HEK293T (cell line): Measurements from ENCODE around the gene OTOA.
"Not testable (repeated sequence)": the region's sequence is repeated elsewhere in the genome, so short reads cannot be mapped to it uniquely, and the experiment has no call there.

Experiments used
- CTCF ChIA-PET: fragments of 350-600 bp; formaldehyde crosslinking; extraction: SDS; loops from one replicate; lab custom pipeline; 2021; ENCODE audit warnings: antibody characterized with exemption, inconsistent platforms; lab: Yijun Ruan, JAX
- POLR2A ChIA-PET: fragments of 350-600 bp; formaldehyde crosslinking; extraction: SDS; loops from one replicate; lab custom pipeline; 2020; ENCODE audit warnings: antibody characterized with exemption, inconsistent platforms; lab: Yijun Ruan, JAX
- DNase-seq: peaks from one replicate; pipeline ENCODE4 v3.0.0; 2012; ENCODE audit warnings: mixed read lengths; ENCODE audit errors: extremely low spot score
- ARNT ChIP-seq: fragments of 450-650 bp; IDR thresholded peaks from 2 replicates; pipeline ENCODE4 v1.6.1; 2017; ENCODE audit warnings: mild to moderate bottlenecking
- BHLHE40 ChIP-seq: fragments of 450-650 bp; IDR thresholded peaks from 2 replicates; pipeline ENCODE4 v1.6.1; 2016; ENCODE audit warnings: mild to moderate bottlenecking, moderate library complexity, borderline replicate concordance
- CTBP1 ChIP-seq: fragments of 450-650 bp; IDR thresholded peaks from 2 replicates; pipeline ENCODE4 v1.6.1; 2016; ENCODE audit warnings: borderline replicate concordance
- ELF4 ChIP-seq: fragments of 450-650 bp; IDR thresholded peaks from 2 replicates; pipeline ENCODE4 v1.6.1; 2017; ENCODE audit warnings: antibody characterized with exemption
- FOXA1 ChIP-seq: fragments of 450-650 bp; IDR thresholded peaks from 2 replicates; pipeline ENCODE4 v1.6.1; 2016; ENCODE audit warnings: mild to moderate bottlenecking
- FOXK2 ChIP-seq: fragments of 450-650 bp; IDR thresholded peaks from 2 replicates; pipeline ENCODE4 v1.6.1; 2016; ENCODE audit warnings: mild to moderate bottlenecking
- FOXM1 ChIP-seq: fragments of 450-650 bp; IDR thresholded peaks from 2 replicates; pipeline ENCODE4 v1.6.1; 2017; ENCODE audit warnings: mild to moderate bottlenecking, borderline replicate concordance
- HDGF ChIP-seq: fragments of 450-650 bp; IDR thresholded peaks from 2 replicates; pipeline ENCODE4 v1.6.1; 2017; ENCODE audit warnings: antibody characterized with exemption, borderline replicate concordance
- L3MBTL2 ChIP-seq: fragments of 450-650 bp; conservative IDR thresholded peaks from 2 replicates; pipeline ENCODE4 v1.6.1; 2016; ENCODE audit warnings: mild to moderate bottlenecking
- LEF1 ChIP-seq: fragments of 450-650 bp; IDR thresholded peaks from 2 replicates; pipeline ENCODE4 v1.6.1; 2017; ENCODE audit warnings: mild to moderate bottlenecking, borderline replicate concordance
- NFRKB ChIP-seq: fragments of 450-650 bp; IDR thresholded peaks from 2 replicates; pipeline ENCODE4 v1.6.1; 2016; ENCODE audit warnings: mild to moderate bottlenecking, moderate library complexity
- SP1 ChIP-seq: fragments of 450-650 bp; IDR thresholded peaks from 2 replicates; pipeline ENCODE4 v1.6.1; 2017
- SUZ12 ChIP-seq: fragments of 450-650 bp; IDR thresholded peaks from 2 replicates; pipeline ENCODE4 v1.6.1; 2016; ENCODE audit warnings: mild to moderate bottlenecking
- TARDBP ChIP-seq: fragments of 450-650 bp; IDR thresholded peaks from 2 replicates; pipeline ENCODE4 v1.6.1; 2016
- ZNF384 ChIP-seq: fragments of 450-650 bp; IDR thresholded peaks from 2 replicates; pipeline ENCODE4 v1.6.1; 2016
- TF ChIP-seq, protein P1 (sequence below): fragments of 450-650 bp; IDR thresholded peaks from 2 replicates; pipeline ENCODE4 v1.6.1; 2016

OTOA gene

DNA sequence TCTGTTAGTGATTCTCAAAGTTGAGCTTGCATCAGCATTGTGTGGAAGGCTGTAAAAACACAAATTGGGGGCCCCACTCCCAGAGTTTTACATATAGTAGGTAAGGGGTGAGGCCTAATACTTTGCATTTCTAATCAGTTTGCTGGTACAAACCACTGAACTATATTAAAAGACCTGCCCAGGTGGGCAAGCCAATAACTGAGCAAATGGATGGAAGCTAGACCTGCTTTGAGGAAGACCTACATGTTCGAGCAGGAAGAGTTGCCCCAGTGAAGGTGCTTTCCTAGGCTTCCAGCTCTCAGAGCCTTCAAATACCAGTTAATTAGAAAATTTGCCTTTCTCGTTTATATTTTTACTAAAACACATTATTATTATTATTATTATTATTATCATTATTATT, 56.8 kb downstream of the OTOA start:
- POLR2A ChIA-PET, result no interaction called here
- DNase-seq, result no peak
- TF ChIP-seq ELF4 (no peak), CTBP1 (no peak), SUZ12 (no peak), BHLHE40 (no peak), TARDBP (no peak), L3MBTL2 (no peak), LEF1 (no peak), FOXK2 (no peak), HDGF (no peak), FOXM1 (no peak), ZNF384 (no peak), ARNT (no peak), SP1 (no peak), NFRKB (no peak), FOXA1 (no peak)
- TF ChIP-seq, protein P1, sequence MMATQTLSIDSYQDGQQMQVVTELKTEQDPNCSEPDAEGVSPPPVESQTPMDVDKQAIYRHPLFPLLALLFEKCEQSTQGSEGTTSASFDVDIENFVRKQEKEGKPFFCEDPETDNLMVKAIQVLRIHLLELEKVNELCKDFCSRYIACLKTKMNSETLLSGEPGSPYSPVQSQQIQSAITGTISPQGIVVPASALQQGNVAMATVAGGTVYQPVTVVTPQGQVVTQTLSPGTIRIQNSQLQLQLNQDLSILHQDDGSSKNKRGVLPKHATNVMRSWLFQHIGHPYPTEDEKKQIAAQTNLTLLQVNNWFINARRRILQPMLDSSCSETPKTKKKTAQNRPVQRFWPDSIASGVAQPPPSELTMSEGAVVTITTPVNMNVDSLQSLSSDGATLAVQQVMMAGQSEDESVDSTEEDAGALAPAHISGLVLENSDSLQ, result no peak
- CTCF ChIA-PET, result interaction anchor here (0.8 kb wide), 1 partner anchor 63 kb away, joined by 3 read pairs; no protein-coding TSS in a partner anchor

DNA sequence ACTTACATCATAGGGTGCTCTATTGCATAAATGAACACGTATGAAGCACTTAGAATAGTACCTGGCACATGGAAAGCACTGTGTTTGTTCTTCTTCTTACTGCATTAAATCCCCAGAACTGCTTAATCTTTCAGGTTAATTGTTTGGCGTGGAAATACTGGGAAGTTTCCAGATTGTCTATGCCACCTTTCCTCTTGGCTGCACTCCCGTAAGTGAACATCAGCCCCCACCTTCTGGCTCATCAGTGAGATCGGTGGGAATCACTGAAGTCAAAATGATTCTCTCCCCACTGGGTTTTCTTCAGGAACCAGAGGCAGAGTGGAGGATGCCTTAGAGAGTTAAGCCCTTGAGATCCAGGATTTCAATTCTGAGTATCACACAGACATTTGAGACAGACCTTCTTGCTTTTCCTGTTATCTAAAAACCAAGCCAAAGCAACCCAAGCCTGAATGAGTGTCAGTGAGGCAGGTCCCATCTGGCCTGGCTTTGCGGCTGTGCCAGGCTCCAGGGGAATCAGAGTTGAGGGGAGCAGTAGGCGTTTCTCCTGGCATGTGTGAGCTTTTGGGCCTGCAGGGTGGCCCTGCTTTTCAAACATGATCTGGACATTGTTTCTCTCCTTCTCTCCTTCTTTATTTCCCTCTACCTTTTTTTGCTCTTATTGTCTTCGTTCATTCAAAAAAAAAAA, 59.1 kb downstream of the OTOA start:
- ChIA-PET CTCF (interaction anchor here (1.0 kb wide), 1 partner anchor 14 kb away, joined by 4 read pairs; no protein-coding TSS in a partner anchor), POLR2A (no interaction called here)
- no peak for TF ChIP-seq CTBP1
- TF ChIP-seq BHLHE40, result no peak
- TF ChIP-seq NFRKB, result no peak
- no peak for TF ChIP-seq ARNT
- TF ChIP-seq FOXM1, result no peak
- TF ChIP-seq, protein P1, result no peak
- TF ChIP-seq ELF4, result no peak
- no peak for TF ChIP-seq SUZ12
- no peak for TF ChIP-seq HDGF
- TF ChIP-seq LEF1, result no peak
- no peak for TF ChIP-seq L3MBTL2
- no peak for TF ChIP-seq TARDBP
- TF ChIP-seq ZNF384, result no peak
- no peak for TF ChIP-seq SP1
- TF ChIP-seq FOXA1, result no peak
- TF ChIP-seq FOXK2, result no peak
- no peak for DNase-seq

DNA sequence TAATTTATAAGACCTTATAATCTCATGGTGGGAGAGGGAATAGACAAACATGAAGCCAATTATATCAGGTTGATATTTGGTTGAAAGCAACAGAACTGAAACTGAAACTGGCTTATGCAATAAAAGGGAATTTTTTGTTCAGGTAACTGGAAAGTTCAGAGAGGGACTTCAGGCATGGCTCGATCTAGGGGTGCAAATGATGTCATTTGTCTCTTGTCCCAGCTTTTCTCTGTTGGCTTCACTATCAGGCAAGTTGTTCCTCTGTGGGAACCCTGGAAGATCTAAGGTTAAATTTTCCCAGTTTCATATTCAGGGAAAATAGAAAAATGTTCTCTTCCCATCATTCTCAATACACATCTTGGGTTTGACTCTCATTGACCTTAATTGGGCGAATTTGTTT, 59.8 kb downstream of the OTOA start:
- ChIA-PET CTCF (no interaction called here), POLR2A (no interaction called here)
- no peak for TF ChIP-seq L3MBTL2
- DNase-seq, result no peak

DNA sequence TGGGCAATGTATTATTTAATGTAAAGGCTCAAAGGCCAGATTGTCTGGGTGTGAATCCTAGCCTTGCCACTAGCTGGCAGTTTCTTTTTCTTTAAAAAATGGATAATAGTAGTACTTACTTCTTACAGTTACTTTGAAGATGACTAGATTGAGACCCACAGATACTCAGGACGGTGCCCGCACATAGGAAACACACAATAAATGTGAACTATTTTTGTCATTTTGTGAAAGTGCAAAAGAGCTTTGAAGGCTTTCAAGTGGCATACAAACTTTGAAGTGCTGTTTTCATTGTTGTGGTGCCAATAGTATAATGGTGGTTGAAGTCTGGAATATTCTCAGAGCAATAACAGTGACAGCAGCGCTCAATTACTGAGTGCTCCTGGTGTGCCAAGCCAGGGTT, 63.6 kb downstream of the OTOA start:
- POLR2A ChIA-PET, result no interaction called here
- no peak for DNase-seq
- TF ChIP-seq FOXA1 (no peak), SUZ12 (no peak), LEF1 (no peak)
- CTCF ChIA-PET, result no interaction called here

DNA sequence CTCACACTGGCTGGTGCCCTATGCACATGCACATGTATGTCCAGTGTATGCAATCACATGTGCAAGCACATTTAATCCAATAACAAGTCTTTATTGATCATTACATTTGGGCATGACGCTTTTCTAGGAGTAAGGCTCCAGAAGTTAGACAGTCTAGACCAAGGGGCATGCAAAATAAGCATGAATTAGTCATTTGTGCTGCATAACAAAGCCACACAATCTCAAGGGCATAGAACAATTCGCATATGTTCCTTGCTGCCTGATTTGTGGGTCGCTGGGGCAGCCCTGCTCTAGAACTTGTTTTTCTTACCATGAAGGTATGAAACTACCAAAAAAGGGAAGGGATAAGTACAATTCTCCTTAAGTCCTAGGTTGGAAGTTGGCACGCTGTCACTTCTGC, 67.5 kb downstream of the OTOA start:
- CTCF ChIA-PET, result not testable (repeated sequence)

DNA sequence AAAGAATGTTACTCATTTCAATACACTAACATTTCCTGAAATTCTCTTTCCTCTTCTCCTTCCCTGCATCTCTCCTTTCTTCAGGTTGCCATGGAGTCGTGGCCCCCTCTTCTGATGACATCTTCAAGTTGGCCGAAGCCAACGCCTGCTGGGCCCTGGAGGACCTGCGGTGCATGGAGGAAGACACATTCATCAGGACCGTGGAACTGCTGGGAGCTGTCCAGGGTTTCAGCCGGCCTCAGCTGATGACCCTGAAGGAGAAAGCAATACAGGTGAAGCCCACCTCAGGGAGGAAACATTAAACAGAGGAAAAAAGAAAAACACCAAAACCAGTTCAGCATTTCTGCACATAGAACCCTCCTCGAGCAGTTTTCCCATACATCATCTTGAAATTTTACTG, 76.9 kb downstream of the OTOA start:
- CTCF ChIA-PET, DNase-seq, POLR2A ChIA-PET: not testable (repeated sequence)

More for the DNA sequence above, 67.5 kb downstream of the OTOA start:
- DNase-seq, POLR2A ChIA-PET: not testable (repeated sequence)

DNA sequence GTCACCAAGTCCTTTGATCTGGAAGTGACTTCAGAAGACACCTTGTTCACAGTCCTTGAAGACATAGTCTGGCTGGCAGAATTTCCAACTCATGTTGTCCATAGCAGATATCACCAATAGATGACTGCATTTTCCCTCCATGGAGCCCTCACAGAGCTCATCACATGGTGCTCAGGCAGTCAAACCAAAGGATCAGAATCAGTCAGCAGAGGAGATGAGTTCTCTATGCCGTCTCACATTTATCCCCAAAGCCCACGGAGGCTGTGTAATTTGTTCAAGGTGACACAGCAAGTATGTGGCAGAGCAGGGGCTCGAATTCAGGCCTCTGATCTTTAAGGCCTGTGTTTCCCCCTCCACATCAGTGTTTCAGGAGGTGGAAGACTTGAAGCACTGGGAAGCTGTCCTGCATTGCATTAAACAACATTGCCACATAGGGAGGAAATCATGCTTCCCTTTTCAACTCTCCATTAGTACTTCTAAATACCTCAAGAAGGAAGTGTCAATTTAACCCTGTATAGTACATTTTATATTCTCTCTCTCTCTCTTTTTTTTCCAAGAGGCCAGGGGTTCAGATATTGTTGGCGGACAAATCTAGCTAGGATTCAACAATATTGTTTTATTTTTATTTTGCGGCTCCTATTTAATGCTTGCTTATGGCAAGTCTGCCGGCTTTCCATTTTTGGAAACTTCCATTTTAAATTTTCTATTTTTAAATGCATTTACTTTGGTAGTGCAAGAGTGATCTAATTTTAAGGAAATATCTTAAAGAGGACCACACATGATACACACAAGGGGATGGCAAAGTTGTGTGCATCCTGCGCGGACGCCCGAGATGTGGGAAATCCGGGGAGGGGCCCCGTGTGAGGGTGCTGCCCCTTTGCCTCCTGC, 92.7 kb downstream of the OTOA start:
- CTCF ChIA-PET, POLR2A ChIA-PET, DNase-seq: not testable (repeated sequence)

DNA sequence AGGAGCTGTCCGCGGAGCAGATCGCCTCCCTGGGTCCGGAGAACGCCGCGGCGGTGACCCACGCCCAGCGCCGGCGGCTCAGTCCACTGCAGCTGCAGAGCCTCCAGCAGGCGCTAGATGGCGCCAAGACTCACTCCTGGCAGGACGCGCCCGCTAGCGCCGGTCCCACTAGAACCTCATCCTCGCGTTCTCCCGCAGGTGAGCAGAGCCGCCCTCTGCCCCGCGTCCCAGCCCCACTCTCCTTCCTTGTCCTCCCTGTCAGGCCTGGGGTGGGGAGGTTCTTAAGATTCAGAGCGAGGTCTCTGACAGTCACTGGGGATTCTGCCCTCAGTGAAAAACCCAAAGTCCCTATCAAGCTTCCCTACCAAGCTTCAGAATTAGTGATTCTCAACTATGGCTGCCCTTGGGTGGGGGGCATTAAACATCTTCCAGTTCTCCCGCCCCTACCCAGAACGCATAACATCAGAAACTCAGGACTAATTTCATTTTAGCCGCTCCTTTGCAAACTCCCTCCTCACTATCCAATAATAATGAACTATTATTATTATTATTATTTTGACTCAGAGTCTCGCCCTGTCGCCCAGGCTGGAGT, 93.4 kb downstream of the OTOA start:
- CTCF ChIA-PET, DNase-seq: not testable (repeated sequence)

DNA sequence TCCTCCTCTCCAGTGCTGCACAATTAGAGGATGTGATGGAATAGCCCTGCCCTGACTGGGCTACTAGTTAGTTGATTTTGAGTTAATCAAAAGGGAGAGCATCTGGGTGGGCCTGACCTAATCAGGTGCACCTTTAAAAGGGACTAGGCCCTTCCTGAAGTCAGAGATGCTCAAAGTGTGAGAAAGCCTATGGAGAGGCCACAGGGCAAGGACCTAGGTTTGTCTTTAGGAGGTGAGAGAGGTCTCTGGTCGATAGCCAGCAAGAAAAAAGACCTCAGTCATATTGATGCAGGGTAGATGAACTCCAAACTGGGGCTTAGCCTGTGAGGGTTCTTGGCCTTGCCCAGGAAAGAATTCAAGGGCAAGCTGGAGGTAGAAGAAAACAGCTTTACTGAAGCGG, 104.5 kb downstream of the OTOA start:
- DNase-seq, POLR2A ChIA-PET, CTCF ChIA-PET: not testable (repeated sequence)

More for the DNA sequence above, 93.4 kb downstream of the OTOA start:
- POLR2A ChIA-PET, result not testable (repeated sequence)

DNA sequence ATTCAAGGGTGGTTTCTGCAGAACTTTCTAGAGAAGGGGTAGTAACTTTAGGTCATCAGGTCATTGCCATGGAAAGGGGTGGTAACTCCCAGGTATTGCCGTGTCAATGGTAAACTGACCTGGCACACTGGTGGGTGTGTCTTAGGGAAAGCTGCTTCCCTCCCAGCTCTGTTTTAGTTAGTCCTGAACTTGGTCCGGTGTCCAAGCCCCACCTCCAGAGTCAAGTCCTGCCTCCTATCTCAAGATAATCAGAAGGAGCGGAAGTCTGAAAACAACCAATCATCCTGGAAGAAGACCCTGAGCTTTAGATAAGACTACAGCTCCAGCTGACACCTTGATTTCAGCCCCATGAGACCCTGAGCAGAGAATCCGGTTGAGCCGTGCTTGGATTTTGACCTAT, 105.0 kb downstream of the OTOA start:
- DNase-seq, result not testable (repeated sequence)

DNA sequence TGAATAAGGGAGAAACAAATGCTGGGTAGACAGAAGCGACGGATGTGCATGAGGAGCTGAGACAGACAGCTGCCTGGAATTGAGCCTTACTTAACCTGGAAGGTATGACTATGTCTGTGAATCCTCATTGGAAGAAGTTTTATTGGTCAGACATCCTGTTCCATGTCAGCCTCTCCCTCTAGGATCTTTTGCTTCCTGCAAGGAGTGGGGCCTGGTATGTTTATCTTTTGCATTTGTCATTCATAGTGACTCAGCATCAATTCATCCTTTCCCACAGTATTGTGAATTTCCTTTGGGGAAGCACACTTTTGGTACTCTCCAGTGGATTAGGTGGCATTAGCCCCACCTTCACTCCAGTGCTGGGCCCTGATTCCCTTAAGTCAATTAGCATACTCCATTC, 105.5 kb downstream of the OTOA start:
- POLR2A ChIA-PET, DNase-seq, CTCF ChIA-PET: not testable (repeated sequence)

More for the DNA sequence above, 105.0 kb downstream of the OTOA start:
- POLR2A ChIA-PET, CTCF ChIA-PET: not testable (repeated sequence)

DNA sequence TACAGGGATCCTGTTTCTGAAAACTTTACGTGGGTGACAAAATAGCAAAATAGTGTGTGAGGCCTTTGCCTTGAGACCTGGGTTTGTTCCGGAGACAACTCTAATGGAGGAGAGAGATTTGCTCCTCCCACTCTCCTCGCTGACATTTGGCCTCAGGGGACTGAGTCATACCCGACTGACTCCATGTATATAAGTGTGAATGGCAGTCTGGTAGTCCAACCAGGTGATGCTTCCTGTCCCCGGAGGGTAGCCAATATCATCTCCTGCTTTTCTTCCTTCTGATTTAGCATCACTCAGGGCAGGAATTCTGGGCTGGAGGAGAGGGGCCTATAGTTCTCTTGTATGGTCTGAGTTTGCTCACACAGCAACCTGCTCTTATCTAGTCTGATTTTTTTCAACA, 106.8 kb downstream of the OTOA start:
- DNase-seq, CTCF ChIA-PET: not testable (repeated sequence)

More for the DNA sequence above, 106.8 kb downstream of the OTOA start:
- POLR2A ChIA-PET, result not testable (repeated sequence)
